ENCODE data around the gene PARP11.

The PARP11 gene

DNA sequence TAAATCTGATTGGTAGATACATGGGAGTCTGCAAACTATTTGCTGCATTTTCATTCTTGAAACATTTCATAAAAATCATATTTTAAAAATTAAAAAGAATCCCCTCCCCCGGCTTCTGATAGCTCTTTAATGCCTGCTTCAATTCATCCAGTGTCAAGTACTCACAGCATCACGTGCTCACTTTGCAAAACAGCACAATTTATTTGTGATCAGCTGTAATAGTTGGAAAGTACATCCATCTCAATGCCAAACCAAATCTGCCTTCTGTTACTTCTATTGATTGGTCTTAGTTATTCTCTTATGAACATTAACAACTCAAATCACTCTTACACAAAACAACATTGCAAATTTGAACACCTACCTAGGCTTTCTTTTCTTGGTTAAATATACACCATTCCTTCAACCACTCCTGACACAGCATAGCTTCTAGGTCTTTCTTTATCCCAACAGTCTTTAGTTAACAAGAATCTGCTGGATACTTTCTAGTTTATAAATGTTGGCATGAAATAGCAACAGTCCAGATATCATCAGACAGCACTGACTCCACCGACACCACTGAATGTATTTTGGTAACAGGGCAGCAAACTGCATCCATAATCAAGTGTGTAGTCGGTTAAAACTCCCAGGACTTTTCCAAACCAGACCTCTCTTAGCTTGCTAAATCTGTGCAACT is 58.0 kb downstream of the PARP11 start:
- no peak for DNase-seq

- DNase-seq = no peak
These were observed 62.7 kb downstream of the PARP11 start for GRCh38 chr12:3810540-3810939.

DNA sequence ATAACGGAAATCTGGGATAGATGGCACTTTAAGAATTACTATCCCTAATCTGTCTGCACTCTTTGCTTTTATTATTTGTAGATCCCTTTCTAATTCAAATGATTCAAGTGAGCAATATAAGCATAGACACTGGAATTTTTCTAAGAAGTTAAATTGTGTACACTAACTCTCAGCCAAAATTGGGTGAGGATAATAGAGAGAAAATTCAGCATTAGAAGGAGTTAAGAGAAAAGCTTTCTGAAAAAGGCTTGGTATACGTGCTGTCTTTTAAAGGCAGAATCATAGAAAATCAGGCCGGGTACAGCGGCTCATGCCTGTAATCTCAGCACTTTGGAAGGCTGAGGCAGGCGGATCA is 63.2 kb downstream of the PARP11 start:
- DNase-seq = no peak

DNA sequence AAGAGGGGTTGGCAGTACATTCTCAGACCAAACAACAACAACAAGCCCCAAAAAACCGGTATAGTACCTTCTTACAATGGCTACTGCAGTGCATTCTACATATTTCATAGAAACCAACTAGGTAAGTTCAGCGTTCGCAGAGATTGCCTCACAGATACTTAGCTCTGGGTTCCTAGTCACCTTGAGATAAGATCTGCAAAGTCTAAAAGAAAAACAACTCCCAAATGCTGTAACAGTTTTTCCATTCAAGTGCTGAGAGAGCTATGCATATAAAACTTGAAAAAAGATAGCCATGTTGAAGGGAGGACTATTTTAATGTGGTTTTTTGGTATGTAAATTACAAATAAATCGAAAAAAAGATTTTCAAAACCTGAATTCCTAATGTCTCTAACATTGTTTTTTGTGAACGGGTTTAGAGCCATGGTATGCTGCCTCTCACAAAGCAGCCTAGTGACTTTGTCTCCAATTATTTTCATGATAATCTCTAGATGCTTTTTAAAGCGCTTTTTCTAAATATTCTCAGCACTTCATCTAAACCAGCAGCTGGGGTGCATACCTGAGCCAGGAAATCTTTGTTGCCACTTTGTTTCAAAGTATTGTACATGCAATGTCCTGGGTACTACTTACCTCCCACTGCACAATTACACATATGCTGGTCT is 63.7 kb downstream of the PARP11 start:
- DNase-seq = no peak

GRCh38 chr12:3805077-3805476 is 68.1 kb downstream of the PARP11 start:
- no peak for DNase-seq

DNA sequence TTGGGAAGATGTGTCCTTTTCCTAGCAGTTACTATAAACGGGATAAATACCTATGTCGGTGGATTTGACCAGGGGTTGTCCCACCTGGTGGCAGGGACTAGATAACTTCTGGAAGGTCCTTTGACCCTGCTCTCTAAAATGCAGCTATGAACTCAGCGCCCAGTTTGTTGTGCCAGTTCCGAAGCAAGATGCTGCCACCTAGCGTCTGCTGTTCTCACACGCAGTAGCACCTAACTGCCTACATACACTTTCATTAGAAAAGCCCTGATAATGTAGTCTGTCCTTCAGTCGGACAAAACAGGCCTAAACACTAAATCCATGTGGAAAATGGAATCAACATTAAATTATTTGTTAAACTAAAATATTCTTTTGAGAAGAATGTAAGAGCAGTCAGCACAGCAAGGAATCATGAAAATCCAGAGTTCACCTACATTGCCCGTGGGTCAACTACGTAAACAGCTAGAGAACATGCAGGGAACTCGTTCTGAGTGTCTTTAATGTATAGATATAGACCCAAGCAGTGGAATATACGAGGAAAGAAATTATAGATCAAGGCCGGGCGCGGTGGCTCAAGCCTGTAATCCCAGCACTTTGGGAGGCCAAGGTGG is 69.2 kb downstream of the PARP11 start:
- DNase-seq = peak; percentile 67

DNA sequence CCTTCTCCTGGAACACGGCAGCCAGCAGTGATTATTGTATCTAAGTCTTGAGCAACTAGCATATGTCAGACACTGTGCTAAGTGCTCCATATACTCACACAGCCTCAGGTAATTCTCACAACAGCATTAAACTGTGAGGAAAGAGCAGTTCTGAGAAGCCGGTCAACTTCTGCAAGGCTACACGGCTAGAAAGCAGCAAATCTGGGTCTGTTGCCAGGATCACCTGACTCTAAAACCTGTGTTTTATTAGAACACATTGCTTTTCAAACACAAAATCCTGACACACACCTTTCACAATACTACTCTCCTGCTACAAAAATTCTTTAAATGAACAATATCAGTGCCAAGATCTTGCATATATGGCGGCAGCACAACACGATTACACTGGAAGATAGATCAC is 70.5 kb downstream of the PARP11 start:
- DNase-seq = no peak

DNA sequence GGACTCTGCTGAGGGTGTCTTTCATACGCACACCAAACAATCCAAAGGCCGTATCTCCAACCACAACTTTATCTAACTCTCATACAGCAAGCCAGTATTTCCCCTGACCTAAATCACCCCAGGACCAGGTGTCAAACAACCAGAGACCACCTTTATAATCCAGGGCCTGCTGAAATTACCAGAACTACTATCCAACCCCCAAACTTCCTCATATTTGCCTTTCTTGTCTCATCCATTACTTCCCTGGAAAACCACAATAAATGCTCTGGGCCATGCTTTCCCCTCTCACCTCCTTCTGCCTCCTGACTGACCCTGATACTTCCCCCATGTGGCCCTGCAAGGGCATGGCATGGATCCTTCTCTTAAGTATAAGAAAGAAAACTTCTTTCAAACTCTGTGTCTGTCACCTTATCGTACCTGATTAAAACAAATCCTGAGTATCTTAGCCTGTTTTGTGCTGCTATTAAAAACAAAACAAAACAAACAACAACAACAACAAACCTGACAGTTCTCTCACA is 75.6 kb downstream of the PARP11 start:
- no peak for DNase-seq

GRCh38 chr12:3795492-3796133 is 77.6 kb downstream of the PARP11 start:
- no peak for DNase-seq

DNA sequence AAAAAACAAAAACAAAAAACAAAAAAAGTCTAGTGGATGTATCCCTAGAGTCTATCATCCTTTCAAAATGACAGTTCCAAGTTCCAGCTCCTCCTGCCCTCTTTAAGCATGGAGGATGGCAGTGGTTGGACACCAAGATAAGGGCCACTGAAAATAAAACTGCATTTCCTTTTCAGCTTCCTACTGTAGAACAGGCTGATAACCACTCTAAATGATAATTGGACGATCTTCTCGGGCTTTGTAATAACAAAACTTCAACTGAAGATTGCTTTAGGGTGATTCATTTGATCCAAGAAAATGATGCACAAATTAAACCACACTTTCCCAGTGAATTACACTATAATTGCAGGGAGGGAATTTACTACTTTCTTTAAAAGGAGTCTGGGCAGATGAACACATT is 78.1 kb downstream of the PARP11 start:
- no peak for DNase-seq

- DNase-seq = no peak
These were observed 80.4 kb downstream of the PARP11 start for GRCh38 chr12:3792623-3793288.

DNA sequence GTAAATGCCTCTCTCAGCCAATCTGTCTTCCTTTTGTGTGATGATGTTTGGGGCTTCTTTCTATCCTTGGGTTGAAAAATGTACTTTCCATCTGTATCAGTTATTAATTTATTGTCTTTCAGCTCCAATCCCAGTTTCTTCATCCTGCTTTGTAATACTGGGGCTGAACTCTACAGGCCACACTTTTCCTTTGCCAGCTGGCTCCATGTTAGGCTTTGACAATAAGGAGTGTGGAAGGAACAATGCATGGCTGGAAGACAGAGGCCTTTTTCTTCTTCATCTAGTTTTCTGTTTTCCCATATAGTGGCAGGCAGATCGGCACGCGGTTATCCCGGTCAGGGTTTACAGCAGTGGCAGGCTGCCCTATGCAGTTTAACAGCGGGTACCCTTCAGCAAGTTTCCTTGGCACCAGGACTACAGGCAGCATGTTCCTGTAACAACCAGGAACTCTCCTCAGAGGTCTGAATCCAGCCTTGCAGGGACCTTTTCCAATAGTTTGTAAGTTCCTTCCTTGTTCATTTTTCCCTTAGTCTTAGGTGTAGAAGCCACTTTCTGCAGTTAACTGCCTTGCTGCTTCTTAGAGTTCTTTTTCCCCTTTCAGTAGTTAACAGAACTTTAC is 81.8 kb downstream of the PARP11 start:
- no peak for DNase-seq

DNA sequence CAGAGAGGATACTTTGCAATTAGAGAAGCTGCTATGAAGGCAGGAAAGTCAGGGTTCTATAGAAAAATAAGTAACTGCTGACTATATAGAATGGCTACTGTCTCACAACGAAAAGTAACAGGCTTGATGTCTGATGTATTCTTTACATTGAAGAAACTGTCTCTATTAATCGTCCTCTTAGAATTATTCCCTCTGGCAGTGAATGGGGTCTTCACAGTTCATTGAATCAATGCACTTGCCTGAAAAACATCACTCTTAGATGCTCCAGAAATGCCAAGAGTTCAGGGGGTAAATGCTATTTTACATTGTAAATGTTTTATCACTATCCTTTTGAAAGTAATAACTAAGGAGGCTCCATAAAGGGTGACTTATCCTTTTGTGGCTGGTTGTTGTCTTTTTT is 82.6 kb downstream of the PARP11 start:
- DNase-seq = no peak

GRCh38 chr12:3789838-3790237 is 83.4 kb downstream of the PARP11 start:
- DNase-seq = no peak

DNA sequence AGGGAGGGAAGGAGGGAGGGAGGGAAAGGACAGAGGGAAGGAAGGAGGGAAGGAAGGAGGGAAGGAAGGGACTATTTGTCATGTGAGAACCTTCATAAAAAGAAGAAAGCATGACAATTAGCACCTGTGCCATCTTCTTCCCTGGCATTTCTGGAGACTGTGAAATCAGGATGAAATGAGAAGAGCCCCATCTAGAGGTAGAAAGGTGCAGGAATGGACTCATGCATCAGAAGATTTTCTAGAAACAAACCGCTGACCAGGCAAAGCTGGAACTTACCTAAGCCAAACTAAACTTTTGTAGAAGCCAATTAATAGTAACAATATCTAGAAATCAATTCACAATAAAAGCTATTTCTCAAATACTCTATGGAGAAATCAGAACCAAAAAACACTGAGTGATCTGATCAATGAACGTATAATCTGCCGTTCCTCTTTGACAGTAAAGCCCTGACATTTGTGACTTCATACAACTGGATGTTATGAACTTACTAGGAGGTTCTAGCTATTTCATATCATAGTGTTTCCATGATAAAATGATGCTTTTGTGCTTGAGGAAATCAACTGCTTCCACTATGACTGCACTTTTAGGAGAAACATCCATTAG is 95.9 kb downstream of the PARP11 start:
- no peak for DNase-seq

GRCh38 chr12:3775385-3776035 is 97.7 kb downstream of the PARP11 start:
- no peak for DNase-seq

- DNase-seq = no peak
These were observed 100.8 kb downstream of the PARP11 start for GRCh38 chr12:3772380-3772779.

GRCh38 chr12:3771853-3772252 is 101.3 kb downstream of the PARP11 start:
- no peak for DNase-seq

- no peak for DNase-seq
These were observed 102.3 kb downstream of the PARP11 start for GRCh38 chr12:3770891-3771290.

DNA sequence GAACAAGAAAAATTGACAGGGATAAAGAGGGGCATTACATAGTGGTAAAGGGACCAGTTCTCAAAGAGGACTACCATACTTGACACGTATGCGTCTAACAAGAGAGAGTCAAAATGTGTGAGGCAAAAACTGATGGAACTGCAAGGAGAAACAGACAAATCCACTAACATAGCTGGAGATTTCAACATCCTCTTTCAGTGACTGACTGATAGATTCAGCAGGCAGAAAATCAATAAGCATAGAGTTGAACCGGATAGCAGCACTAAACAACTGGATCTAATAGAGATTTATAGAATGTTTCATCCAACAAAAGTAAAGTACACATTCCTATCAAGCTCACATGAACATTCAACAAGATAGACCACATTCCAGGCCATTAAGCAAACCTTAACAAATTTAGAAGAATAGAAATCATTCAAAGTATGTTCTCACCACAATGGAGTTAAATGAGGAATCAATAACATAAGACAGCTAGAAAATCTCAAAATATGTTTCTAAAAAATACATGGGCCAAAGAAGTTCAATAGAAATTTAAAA is 104.2 kb downstream of the PARP11 start:
- no peak for DNase-seq

GRCh38 chr12:3761116-3761735 is 112.0 kb downstream of the PARP11 start:
- no peak for DNase-seq

All from activated gamma-delta T cell treated with Interleukin-2 at 50 U/mL for 16 hours (primary cell).